Activated B cell treated with CpG ODN at 0.5 μM for 24 hours (primary cell): ENCODE data around the gene TMCO6. TPM values are rescaled to one million over a fixed set of nuclear protein-coding genes. Genes with fewer than 3 reads are reported as not detected.
"Not testable (repeated sequence)": the region's sequence is repeated elsewhere in the genome, so short reads cannot be mapped to it uniquely, and the experiment has no call there.

ENCODE experiments used
- ATAC-seq: fragments of 200-7000 bp; cut with Tn5 transposase; one replicate; pipeline ENCODE4 v1.10.0; 2021; ENCODE audit warnings: low read depth, mild to moderate bottlenecking, moderate library complexity
- CTCF ChIA-PET: fragments of 350-600 bp; sonication (Branson Sonifier 250); formaldehyde crosslinking; loops from one replicate; lab custom pipeline; 2021; ENCODE audit warnings: antibody characterized with exemption; lab: Charles Lee
- POLR2A ChIA-PET: fragments of 350-600 bp; sonication (Branson Sonifier 250); formaldehyde crosslinking; loops from one replicate; lab custom pipeline; 2021; ENCODE audit warnings: antibody characterized with exemption; lab: Charles Lee
- DNase-seq: peaks from one replicate; pipeline ENCODE4 v3.0.0; 2022
- H3K27ac Mint-ChIP-seq: one replicate; pipeline ENCODE4 v1.8.0; 2020; ENCODE audit warnings: mixed read lengths
- H3K27me3 Mint-ChIP-seq: one replicate; pipeline ENCODE4 v1.8.0; 2021; ENCODE audit warnings: mixed read lengths
- H3K36me3 Mint-ChIP-seq: one replicate; pipeline ENCODE4 v1.8.0; 2021; ENCODE audit warnings: low read depth, mixed read lengths
- H3K4me1 Mint-ChIP-seq: one replicate; pipeline ENCODE4 v1.8.0; 2021; ENCODE audit warnings: mixed read lengths
- H3K4me3 Mint-ChIP-seq: one replicate; pipeline ENCODE4 v1.8.0; 2020; ENCODE audit warnings: mild to moderate bottlenecking, mixed read lengths
- H3K9me3 Mint-ChIP-seq: one replicate; pipeline ENCODE4 v1.8.0; 2020; ENCODE audit warnings: mixed read lengths
- CTCF ChIP-seq: fragments of 200-600 bp; IDR thresholded peaks from one replicate; pipeline ENCODE4 v1.8.0; 2022; ENCODE audit warnings: antibody characterized with exemption, mild to moderate bottlenecking
- intact Hi-C: fragments of 100-400 bp; cut with micrococcal nuclease; formaldehyde crosslinking; loops from one replicate; pipeline ENCODE4 v1.15.1; 2024
- total RNA-seq: library from RNA; stranded (reverse); gene quantifications from 2 replicates; pipeline ENCODE4 v1.2.3, GENCODE V29; 2022

Gene TMCO6
- total RNA-seq, 1 donor from 2014 or later = 23.3 TPM

DNA sequence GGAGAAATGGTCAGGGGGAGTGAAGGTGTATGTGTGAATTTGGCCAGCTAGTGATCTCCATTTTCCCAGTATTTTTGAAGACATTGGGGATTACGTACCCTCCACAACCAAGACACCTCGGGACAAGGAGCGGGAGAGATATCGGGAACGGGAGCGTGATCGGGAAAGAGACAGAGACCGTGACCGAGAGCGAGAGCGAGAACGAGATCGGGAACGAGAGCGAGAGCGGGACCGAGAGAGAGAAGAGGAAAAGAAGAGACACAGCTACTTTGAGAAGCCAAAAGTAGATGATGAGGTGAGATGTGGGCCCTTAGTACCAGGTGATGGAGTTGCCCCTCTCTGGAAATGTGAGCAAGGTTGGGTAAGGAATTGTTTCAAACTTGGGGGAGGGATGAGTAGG lies 19.6 kb downstream of the TMCO6 start:
- H3K36me3 Mint-ChIP-seq = peaks cover 84% of the 10 kb centered on the region
- no peak for ATAC-seq
- intact Hi-C loops = no loop called here
- no peak for TF ChIP-seq CTCF
- no peak overlapping the region for H3K27ac Mint-ChIP-seq
- no peaks in the 10 kb centered on the region for H3K4me1 Mint-ChIP-seq
- no peak for DNase-seq
- no peaks in the 10 kb centered on the region for H3K27me3 Mint-ChIP-seq
- no peaks in the 10 kb centered on the region for H3K9me3 Mint-ChIP-seq
- ChIA-PET POLR2A (interaction anchor here (0.9 kb wide), 1 partner anchor 11 kb away, joined by 4 read pairs; the partner anchor contains the start of genes IK and NDUFA2), CTCF (no interaction called here)
- H3K4me3 Mint-ChIP-seq = no peak overlapping the region

- H3K27ac Mint-ChIP-seq, H3K4me3 Mint-ChIP-seq: not testable (repeated sequence)
- POLR2A ChIA-PET = interaction anchor here (1.3 kb wide), 1 partner anchor 13 kb away, joined by 3 read pairs; the partner anchor contains the start of genes IK and NDUFA2
These were observed 21.1 kb downstream of the TMCO6 start for GRCh38 chr5:140660371-140660770.

DNA sequence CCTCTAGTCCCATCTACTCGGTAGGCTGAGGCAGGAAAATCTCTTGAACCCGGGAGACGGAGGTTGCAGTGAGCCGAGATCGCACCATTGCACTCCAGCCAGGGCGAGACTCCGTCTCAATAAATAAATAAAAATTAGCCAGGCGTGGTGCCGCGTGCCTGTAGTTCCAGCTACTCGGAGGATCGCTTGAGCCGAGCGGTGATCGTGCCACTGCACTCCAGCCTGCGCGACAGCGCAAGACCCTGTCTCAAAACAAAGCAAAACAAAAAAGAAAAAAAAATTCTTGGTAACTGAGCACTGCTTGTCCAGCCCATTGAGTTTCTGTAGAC lies 24.7 kb downstream of the TMCO6 start:
- Mint-ChIP-seq H3K27me3 (no peaks in the 10 kb centered on the region), H3K4me3 (peak overlapping the region; percentile 97), H3K4me1 (peaks cover 30% of the 10 kb centered on the region), H3K36me3 (peaks cover 69% of the 10 kb centered on the region), H3K9me3 (no peaks in the 10 kb centered on the region), H3K27ac (peak overlapping the region; percentile 95)
- no peak for TF ChIP-seq CTCF
- ChIA-PET CTCF (no interaction called here), POLR2A (interaction anchor here (0.6 to 3.3 kb wide), 7 partner anchors 17 to 1578 kb away, joined by 3 to 42 read pairs (median 10); partner anchors contain the start of genes ANKHD1, EIF4EBP3, HARS1 and HARS2)
- no peak for ATAC-seq
- intact Hi-C loops = loop anchor here (1.0 to 10.0 kb wide), 9 partner anchors 17 to 549 kb away; partner anchors contain the start of genes ANKHD1, APBB3, HARS1 and HARS2
- DNase-seq = no peak

More at GRCh38 chr5:140660371-140660770, 21.1 kb downstream of the TMCO6 start:
- ATAC-seq, H3K4me1 Mint-ChIP-seq, DNase-seq, H3K9me3 Mint-ChIP-seq, H3K27me3 Mint-ChIP-seq, CTCF ChIA-PET: not testable (repeated sequence)
- peaks cover 76% of the 10 kb centered on the region for H3K36me3 Mint-ChIP-seq
- intact Hi-C loops = loop anchor here (10.0 kb wide), 1 partner anchor 546 kb away; the partner anchor contains the start of gene PURA

DNA sequence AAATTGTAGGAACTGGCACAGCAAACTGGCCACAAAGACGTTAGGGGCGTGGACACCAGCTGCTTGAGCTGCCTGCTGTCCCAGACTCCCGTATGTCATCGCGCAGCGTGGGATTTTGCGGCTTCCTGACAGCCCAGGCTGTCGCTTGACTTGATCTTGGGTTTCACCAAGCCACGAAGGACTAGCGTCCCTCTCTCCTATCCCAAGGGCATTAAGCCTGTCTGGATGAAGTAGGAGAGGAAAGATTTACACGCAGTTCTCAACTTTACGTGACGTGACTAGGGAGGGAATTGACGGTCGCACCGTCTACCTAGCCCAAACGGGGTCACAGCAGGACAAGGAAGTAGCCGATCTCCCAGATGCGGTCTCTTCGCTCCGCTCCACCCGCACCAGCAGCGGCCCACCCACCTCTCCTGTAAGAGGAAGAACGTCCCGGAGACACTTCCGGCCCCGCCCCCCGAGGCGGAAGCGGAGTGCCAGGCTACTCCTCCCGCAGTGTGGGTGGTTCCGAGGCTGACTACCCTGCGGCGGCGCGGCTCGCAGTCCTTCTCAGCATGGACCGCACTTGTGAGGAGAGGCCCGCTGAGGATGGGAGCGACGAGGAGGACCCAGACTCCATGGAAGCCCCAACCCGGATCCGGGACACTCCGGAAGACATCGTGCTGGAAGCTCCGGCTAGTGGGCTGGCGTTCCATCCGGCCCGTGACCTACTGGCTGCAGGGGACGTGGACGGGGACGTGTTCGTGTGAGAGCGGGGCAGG lies 25.3 kb downstream of the TMCO6 start, which contains the start of gene WDR55:
Gene WDR55, plus strand, starts transcription at position 546 of the 761 bp plus-strand sequence. Its CDS starts 9 bp downstream, at position 555.
- Mint-ChIP-seq H3K9me3 (no peaks in the 10 kb centered on the region), H3K4me3 (peak within 1 kb of the TSS; percentile 97), H3K27ac (peak within 1 kb of the TSS; percentile 95), H3K36me3 (peaks cover 69% of the 10 kb centered on the region), H3K27me3 (no peaks in the 10 kb centered on the region), H3K4me1 (peaks cover 30% of the 10 kb centered on the region)
- peak; percentile 91 for DNase-seq
- TF ChIP-seq CTCF = no peak
- intact Hi-C loops = loop anchor here (1.0 to 10.0 kb wide), 9 partner anchors 17 to 550 kb away; partner anchors contain the start of genes ANKHD1, APBB3, HARS1 and HARS2
- peak; percentile 98 for ATAC-seq
- ChIA-PET POLR2A (interaction anchor here (0.6 to 3.3 kb wide), 8 partner anchors 17 to 1578 kb away, joined by 3 to 42 read pairs (median 8); partner anchors contain the start of genes ANKHD1, EIF4EBP3, HARS1 and HARS2), CTCF (no interaction called here)

GRCh38 chr5:140671035-140671434 lies 31.8 kb downstream of the TMCO6 start:
- CTCF ChIA-PET, POLR2A ChIA-PET, DNase-seq, H3K27me3 Mint-ChIP-seq, ATAC-seq, H3K4me3 Mint-ChIP-seq, intact Hi-C loops, H3K9me3 Mint-ChIP-seq, H3K27ac Mint-ChIP-seq: not testable (repeated sequence)
- Mint-ChIP-seq H3K4me1 (peaks cover 19% of the 10 kb centered on the region), H3K36me3 (peaks cover 82% of the 10 kb centered on the region)
